ENCODE results near the gene OPN1SW.

- no peak for TF ChIP-seq CTCF (IDR thresholded peaks at IDR 0.05)
- TF ChIP-seq EP300 (IDR thresholded peaks at IDR 0.05): no peak
- no peak for TF ChIP-seq POLR2A (IDR thresholded peaks at IDR 0.05)
- no peak for TF ChIP-seq POLR2AphosphoS5 (IDR thresholded peaks at IDR 0.05)
These were observed 16.4 kb upstream of the OPN1SW start for GRCh38 chr7:128791972-128792327.
